GM21737 (cell line): ENCODE data around the gene PTPN4.

Source experiments
- ATAC-seq: cut with Tn5 transposase; IDR thresholded peaks from one replicate; pipeline ENCODE4 v1.9.1; 2021; ENCODE audit warnings: mild to moderate bottlenecking, moderate library complexity; ENCODE audit not compliant: unreplicated experiment

PTPN4 gene

GRCh38 chr2:119852214-119852613 is 92.5 kb downstream of the PTPN4 start:
- ATAC-seq, result no peak

- ATAC-seq, result no peak
Measured at GRCh38 chr2:119853777-119854399, 94.2 kb downstream of the PTPN4 start.

- no peak for ATAC-seq
Measured at GRCh38 chr2:119856469-119856901, 96.8 kb downstream of the PTPN4 start.

- no peak for ATAC-seq
Measured at GRCh38 chr2:119857742-119858141, 98.0 kb downstream of the PTPN4 start.

GRCh38 chr2:119859528-119859927 is 99.8 kb downstream of the PTPN4 start:
- no peak for ATAC-seq

GRCh38 chr2:119860924-119861323 is 101.2 kb downstream of the PTPN4 start:
- ATAC-seq, result no peak

- ATAC-seq, result no peak
Measured at GRCh38 chr2:119862127-119862889, 102.6 kb downstream of the PTPN4 start.

GRCh38 chr2:119864318-119864717 is 104.6 kb downstream of the PTPN4 start:
- ATAC-seq, result peak; percentile 48

GRCh38 chr2:119871725-119872124 is 112.0 kb downstream of the PTPN4 start:
- ATAC-seq, result no peak

- ATAC-seq, result no peak
Measured at GRCh38 chr2:119873350-119874315, 113.9 kb downstream of the PTPN4 start.

GRCh38 chr2:119879502-119879901 is 119.8 kb downstream of the PTPN4 start:
- peak; percentile 92 for ATAC-seq

GRCh38 chr2:119888680-119889079 is 129.0 kb downstream of the PTPN4 start:
- ATAC-seq, result no peak

GRCh38 chr2:119897736-119898395 is 138.1 kb downstream of the PTPN4 start:
- no peak for ATAC-seq

GRCh38 chr2:119901013-119901412 is 141.3 kb downstream of the PTPN4 start:
- no peak for ATAC-seq

GRCh38 chr2:119910566-119910965 is 150.8 kb downstream of the PTPN4 start:
- ATAC-seq, result no peak

- no peak for ATAC-seq
Measured at GRCh38 chr2:119914266-119914665, 154.5 kb downstream of the PTPN4 start.

- no peak for ATAC-seq
Measured at GRCh38 chr2:119921825-119922224, 162.1 kb downstream of the PTPN4 start.

GRCh38 chr2:119922699-119923098 is 163.0 kb downstream of the PTPN4 start:
- ATAC-seq, result no peak

GRCh38 chr2:119929537-119929936 is 169.8 kb downstream of the PTPN4 start:
- ATAC-seq, result no peak

GRCh38 chr2:119932809-119933208 is 173.1 kb downstream of the PTPN4 start:
- no peak for ATAC-seq

GRCh38 chr2:119934319-119934718 is 174.6 kb downstream of the PTPN4 start:
- ATAC-seq, result no peak
